Spinal cord (tissue), 10 donors: ENCODE data around the gene ATP13A5. TPM values are rescaled to one million over a fixed set of nuclear protein-coding genes. Genes with fewer than 3 reads are reported as not detected.

ENCODE experiments used
- DNase-seq, 6 donors: peaks; one replicate each; pipeline versions ENCODE4 v3.0.0 to v3.0.0-alpha.2; 2013 to 2015; ENCODE audit warnings: low spot score in 6 of 6, low read depth in 4 of 6
- H3K27ac ChIP-seq: one replicate; pipeline ENCODE4 v1.5.1; 2013; ENCODE audit warnings: low read depth, low read length, control low read depth
- H3K27me3 ChIP-seq: one replicate; pipeline ENCODE4 v1.6.1; 2013; ENCODE audit warnings: low read length; ENCODE audit not compliant: control insufficient read depth, insufficient read depth
- H3K36me3 ChIP-seq: one replicate; pipeline ENCODE4 v1.6.1; 2013; ENCODE audit warnings: low read length; ENCODE audit not compliant: control insufficient read depth, insufficient read depth
- H3K4me1 ChIP-seq: one replicate; pipeline ENCODE4 v1.6.1; 2013; ENCODE audit warnings: low read length; ENCODE audit not compliant: control insufficient read depth, insufficient read depth
- H3K4me3 ChIP-seq: one replicate; pipeline ENCODE4 v1.5.1; 2013; ENCODE audit warnings: low read depth, low read length, control low read depth
- H3K9me3 ChIP-seq: one replicate; pipeline ENCODE4 v1.6.1; 2013; ENCODE audit warnings: low read length; ENCODE audit not compliant: control insufficient read depth, insufficient read depth
- WGBS: methylation state at CpG from one replicate; pipeline ENCODE4 v1.1.5; 2013; ENCODE audit warnings: missing lambda C conversion rate; ENCODE audit not compliant: insufficient coverage; 5-methylcytosine and 5-hydroxymethylcytosine counted together
- polyA plus RNA-seq, 2 donors: library from polyadenylated mRNA; unstranded; fragments of 120-200 nt; gene quantifications; one replicate each; pipeline ENCODE4 v1.2.1, GENCODE V29; 2013; ENCODE audit not compliant: insufficient read length in 2 of 2
- total RNA-seq, 2 donors: library from RNA; depleted of rRNA in 1 of 2; stranded (reverse); fragments of 120-200 nt in 1 of 2; fragments of >200 nt in 1 of 2; gene quantifications; one replicate each; pipeline versions ENCODE4 v1.2.3 to v1.2.4, GENCODE V29; 2013 to 2014
- donor health status: healthy.

Gene ATP13A5
- total and polyA plus RNA-seq, 4 donors: 0.89 to 3.9 (median 2.1) TPM

DNA sequence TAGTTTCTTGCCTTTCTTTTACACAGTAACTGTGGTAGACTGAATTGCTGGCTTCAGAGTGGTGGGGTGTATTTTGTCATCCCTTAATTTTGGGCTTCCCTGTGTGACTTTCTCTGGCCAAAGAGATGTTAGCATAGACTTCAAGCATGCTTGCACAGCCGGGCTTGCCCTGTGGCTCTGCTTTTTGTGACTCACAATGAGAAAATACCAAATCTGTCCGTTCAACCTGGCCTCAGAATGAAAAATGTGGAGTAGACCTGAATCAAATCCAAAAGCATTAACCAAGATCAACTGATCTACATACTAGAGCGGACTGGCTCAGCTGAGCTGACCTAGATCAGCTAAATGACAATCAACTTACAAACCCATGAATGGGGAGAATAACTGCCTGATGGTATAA lies 86.2 kb downstream of the ATP13A5 start:
- DNase-seq: no peak
- Histone ChIP-seq H3K4me1 (no peaks in the 10 kb centered on the region), H3K4me3 (no peak overlapping the region), H3K9me3 (no peaks in the 10 kb centered on the region), H3K36me3 (no peaks in the 10 kb centered on the region), H3K27ac (no peak overlapping the region), H3K27me3 (no peaks in the 10 kb centered on the region)
- 86% methylated on average over 1 of the region's 3 CpGs for WGBS

DNA sequence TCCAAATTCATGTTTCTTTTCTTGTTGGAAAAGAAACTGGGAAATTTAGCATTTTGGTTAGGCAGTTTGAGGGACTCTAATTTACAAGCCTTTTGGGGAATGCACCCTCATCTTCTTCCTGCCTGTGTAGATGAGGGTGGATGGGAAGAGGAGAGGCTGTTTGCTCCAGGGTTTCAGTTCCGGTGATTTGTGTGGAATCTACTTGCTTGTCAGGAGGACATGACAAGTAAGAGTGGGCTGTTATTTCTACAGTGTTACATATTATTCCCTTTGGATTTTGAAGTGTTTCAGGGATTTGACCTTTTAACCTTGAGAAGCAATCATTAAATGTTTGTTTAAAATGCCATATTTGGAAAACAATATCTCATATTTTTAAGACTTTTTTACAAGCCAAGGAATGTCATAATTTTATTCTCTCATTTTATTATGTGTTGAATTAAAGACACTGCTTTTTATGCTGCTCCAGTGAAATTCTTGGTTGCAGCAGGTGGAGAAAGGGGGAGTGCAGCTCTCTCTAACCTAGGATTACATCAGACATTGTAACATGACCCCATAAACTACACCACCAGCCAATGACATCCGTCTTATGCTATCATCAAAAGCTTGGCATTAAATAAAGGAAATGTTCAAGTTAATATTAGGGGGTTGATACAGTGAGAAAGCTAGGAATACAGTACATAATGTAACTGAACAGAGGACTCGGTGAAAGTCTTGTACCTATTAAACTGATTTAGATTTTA lies 107.3 kb downstream of the ATP13A5 start:
- H3K27ac ChIP-seq: no peak overlapping the region
- H3K4me1 ChIP-seq: no peaks in the 10 kb centered on the region
- no CpG with 5 or more reads among the region's 3 CpGs for WGBS
- no peaks in the 10 kb centered on the region for H3K9me3 ChIP-seq
- no peaks in the 10 kb centered on the region for H3K36me3 ChIP-seq
- H3K4me3 ChIP-seq: no peak overlapping the region
- H3K27me3 ChIP-seq: no peaks in the 10 kb centered on the region
- no peak for DNase-seq

DNA sequence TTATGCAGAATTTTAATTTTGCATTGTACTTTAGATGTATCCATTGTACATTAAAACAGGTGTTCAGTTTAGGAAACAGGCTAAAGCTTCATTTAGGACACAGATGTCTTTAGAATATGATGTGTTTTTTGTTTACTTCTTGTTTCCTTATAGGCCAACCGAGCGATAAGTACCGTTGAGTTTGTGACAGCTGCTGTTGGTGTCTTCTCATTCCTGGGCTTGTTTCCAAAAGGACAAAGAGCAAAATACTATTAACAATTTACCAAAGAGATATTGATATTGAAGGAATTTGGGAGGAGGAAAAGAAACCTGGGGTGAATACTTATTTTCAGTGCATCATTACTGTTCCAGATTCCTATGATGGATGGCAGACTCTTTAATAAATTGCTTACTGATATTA lies 108.1 kb downstream of the ATP13A5 start:
- Histone ChIP-seq H3K4me1 (no peaks in the 10 kb centered on the region), H3K36me3 (no peaks in the 10 kb centered on the region), H3K9me3 (no peaks in the 10 kb centered on the region), H3K4me3 (no peak overlapping the region), H3K27me3 (no peaks in the 10 kb centered on the region), H3K27ac (no peak overlapping the region)
- WGBS: no CpG with 5 or more reads among the region's 3 CpGs
- no peak for DNase-seq

DNA sequence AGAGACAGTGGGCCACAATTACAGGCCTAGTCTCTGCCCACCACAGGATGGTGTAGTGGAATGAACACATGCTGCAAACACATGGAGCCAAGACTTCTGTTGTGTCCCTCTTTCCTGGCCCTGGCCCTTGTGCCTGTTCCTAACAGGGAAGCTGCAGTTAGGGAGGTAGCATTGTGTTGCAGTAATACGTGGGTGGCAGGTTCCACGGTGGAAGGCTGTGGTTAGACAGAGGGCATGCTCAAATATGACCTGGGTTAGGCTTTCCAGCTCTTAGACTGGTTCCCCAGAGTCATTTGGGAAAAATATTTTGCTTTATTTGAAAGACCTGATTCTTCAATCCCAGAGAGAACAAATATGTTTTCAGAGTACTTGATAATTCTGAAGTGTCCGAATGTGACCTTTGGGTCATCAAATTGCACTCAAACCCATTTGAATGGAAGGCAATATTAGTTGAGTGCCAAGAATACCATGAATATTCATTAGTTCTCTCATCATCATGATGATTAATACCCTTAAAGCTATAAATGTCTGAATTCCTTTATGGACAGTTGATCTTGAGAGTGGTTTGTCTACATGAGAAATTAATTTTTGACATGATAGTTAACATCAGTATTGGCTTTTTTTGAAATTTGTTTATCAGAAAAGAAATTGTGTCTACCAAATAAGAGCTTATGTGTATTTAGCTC lies 109.1 kb downstream of the ATP13A5 start:
- no peaks in the 10 kb centered on the region for H3K27me3 ChIP-seq
- no peak overlapping the region for H3K4me3 ChIP-seq
- H3K4me1 ChIP-seq: no peaks in the 10 kb centered on the region
- DNase-seq: no peak
- H3K9me3 ChIP-seq: no peaks in the 10 kb centered on the region
- H3K27ac ChIP-seq: no peak overlapping the region
- no peaks in the 10 kb centered on the region for H3K36me3 ChIP-seq
- 73% methylated on average over 2 of the region's 3 CpGs for WGBS

DNA sequence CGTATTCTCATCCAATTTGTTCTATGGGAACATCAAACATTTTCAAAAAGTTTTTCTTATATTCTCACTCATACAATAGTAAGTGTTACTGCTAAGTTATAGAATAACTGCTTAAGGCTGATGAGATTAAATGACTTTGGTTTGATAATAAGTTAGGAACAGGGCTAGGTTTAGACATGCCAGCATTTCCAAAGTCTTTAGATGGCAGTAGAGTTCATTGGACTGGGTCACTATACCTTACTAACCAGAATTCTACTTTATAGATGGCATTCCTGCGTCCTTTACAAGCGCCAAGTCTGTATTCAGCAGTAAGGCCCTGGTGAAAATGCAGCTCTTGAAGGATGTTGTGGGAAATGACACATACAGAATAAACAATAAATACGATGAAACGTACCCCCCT lies 115.8 kb downstream of the ATP13A5 start:
- Histone ChIP-seq H3K36me3 (no peaks in the 10 kb centered on the region), H3K4me3 (no peak overlapping the region), H3K4me1 (no peaks in the 10 kb centered on the region), H3K27ac (no peak overlapping the region), H3K9me3 (peaks cover 2% of the 10 kb centered on the region), H3K27me3 (no peaks in the 10 kb centered on the region)
- DNase-seq: no peak
- no CpG with 5 or more reads among the region's 5 CpGs for WGBS

DNA sequence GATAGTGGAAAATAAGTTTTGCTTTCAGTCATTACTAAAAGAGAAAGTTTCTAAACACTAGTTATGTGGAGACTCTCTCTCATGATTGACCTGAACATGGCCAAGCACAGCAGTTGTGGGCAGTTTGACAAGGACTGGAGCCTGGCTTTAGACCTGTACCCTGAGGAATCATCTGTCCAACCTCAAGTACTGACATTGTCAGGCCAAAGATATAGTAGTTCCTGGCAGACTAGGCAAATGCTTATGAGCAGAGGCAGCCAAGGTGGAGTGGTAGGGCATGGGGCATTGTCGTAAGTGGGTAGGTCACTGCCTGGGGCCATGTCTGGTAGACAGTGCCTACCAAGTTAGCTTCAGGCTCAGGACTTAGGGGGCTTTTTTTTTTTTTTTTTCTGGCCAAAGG lies 116.6 kb downstream of the ATP13A5 start:
- no peak for DNase-seq
- no peaks in the 10 kb centered on the region for H3K27me3 ChIP-seq
- no peak overlapping the region for H3K4me3 ChIP-seq
- peaks cover 2% of the 10 kb centered on the region for H3K9me3 ChIP-seq
- H3K4me1 ChIP-seq: no peaks in the 10 kb centered on the region
- WGBS: 100% methylated on average over 1 of the region's 1 CpG
- H3K36me3 ChIP-seq: no peaks in the 10 kb centered on the region
- no peak overlapping the region for H3K27ac ChIP-seq

DNA sequence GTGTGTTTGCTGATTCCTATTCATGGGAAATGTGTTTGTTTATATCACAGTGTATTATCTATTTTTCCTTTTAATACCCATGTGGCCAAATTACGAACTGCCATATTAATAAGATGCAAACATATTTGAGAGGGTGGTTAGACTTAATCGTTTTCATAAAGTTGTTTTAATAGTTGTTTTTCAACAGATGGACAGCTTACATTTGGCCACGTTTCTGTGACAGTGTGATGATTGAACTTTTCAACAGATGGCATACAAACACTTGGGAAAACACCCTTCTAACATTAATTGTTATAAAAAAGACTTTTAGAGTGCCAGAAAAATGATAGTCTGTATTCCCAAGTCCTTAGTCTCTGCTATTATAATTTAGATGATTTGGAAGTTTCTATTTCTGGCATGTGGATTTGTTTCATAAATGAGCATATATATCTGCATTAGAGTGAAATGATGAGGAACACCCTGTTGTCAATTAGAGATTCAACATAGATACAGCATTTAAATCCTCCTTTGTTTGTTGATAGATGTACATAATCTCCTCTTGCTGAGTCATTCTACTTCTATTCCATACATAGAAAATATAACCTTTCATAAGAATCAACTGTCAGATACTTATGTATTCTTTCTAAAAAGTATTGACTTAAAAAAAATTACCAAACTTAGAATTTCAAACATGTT lies 124.4 kb downstream of the ATP13A5 start:
- no peaks in the 10 kb centered on the region for H3K27me3 ChIP-seq
- H3K4me1 ChIP-seq: no peaks in the 10 kb centered on the region
- peak in 2 of 6 donors; percentile 39 to 52 for DNase-seq
- H3K9me3 ChIP-seq: peaks cover 1% of the 10 kb centered on the region
- H3K36me3 ChIP-seq: no peaks in the 10 kb centered on the region
- no CpG with 5 or more reads among the region's 3 CpGs for WGBS
- no peak overlapping the region for H3K4me3 ChIP-seq
- H3K27ac ChIP-seq: no peak overlapping the region

DNA sequence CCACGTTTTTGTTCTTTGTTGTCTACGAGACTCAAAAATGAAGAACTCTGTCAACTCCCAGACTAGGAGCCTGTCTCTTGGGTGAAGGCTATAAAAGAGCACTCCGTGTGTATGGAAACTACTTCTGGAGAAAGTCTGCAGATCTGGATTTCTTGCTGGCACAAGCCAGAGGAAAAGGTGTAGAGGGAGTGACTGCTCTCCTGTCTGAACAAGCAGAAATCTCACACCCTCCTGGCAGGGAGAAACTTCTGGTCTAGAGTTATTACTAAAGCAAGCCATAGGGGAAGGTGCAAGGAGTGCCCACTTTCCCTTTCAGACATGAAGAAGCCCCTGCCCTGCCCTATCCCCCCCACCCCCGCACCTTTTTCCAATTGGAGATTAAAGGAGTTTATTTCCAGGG lies 128.1 kb downstream of the ATP13A5 start:
- WGBS: 88% methylated on average over 2 of the region's 4 CpGs
- no peak overlapping the region for H3K4me3 ChIP-seq
- H3K4me1 ChIP-seq: no peaks in the 10 kb centered on the region
- no peaks in the 10 kb centered on the region for H3K27me3 ChIP-seq
- no peaks in the 10 kb centered on the region for H3K36me3 ChIP-seq
- DNase-seq: no peak
- no peak overlapping the region for H3K27ac ChIP-seq
- peaks cover 9% of the 10 kb centered on the region for H3K9me3 ChIP-seq

DNA sequence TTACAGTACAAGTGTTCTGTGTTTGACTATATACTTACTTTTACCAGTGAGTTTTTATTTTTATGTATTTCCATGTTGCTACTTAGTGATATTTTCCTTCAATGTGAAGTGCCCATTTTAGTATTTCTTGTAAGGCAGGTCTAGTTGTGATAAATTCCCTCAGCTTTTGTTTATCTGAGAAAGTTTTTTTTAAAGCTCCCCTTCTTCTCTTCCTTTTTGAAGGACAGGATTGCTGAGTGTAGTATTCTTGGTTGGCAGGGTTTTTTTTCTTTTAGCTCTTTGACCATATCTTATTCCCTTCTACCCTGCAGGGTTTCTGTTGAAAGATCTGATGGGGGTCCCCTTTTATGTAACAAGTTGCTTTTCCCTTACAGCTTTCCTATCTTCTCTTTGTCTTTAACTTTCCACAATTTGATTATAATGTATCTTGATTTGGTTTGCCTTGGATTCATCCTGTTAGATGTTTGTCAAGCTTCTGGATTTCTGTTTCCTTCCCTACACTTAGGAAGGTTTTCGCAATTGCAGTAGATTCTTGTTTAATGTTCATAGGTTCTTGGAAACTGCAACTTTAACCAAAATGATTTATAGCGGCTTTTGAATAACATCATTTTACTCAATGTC lies 129.6 kb downstream of the ATP13A5 start:
- no CpG with 5 or more reads among the region's 2 CpGs for WGBS
- no peak overlapping the region for H3K4me3 ChIP-seq
- H3K27me3 ChIP-seq: no peaks in the 10 kb centered on the region
- peaks cover 9% of the 10 kb centered on the region for H3K9me3 ChIP-seq
- H3K27ac ChIP-seq: no peak overlapping the region
- no peak for DNase-seq
- no peaks in the 10 kb centered on the region for H3K4me1 ChIP-seq
- H3K36me3 ChIP-seq: no peaks in the 10 kb centered on the region
